HG03175 (cell line): Measurements from ENCODE around the gene LZTR1.
A peak's percentile ranks its signal among the peaks of the same experiment; 100 is the strongest.
"Not testable (repeated sequence)": the region's sequence is repeated elsewhere in the genome, so short reads cannot be mapped to it uniquely, and the experiment has no call there.

Source experiments
- ATAC-seq: cut with Tn5 transposase; IDR thresholded peaks from one replicate; pipeline ENCODE4 v1.9.1; 2021; ENCODE audit warnings: mild to moderate bottlenecking, moderate library complexity; ENCODE audit not compliant: unreplicated experiment

The LZTR1 gene

DNA sequence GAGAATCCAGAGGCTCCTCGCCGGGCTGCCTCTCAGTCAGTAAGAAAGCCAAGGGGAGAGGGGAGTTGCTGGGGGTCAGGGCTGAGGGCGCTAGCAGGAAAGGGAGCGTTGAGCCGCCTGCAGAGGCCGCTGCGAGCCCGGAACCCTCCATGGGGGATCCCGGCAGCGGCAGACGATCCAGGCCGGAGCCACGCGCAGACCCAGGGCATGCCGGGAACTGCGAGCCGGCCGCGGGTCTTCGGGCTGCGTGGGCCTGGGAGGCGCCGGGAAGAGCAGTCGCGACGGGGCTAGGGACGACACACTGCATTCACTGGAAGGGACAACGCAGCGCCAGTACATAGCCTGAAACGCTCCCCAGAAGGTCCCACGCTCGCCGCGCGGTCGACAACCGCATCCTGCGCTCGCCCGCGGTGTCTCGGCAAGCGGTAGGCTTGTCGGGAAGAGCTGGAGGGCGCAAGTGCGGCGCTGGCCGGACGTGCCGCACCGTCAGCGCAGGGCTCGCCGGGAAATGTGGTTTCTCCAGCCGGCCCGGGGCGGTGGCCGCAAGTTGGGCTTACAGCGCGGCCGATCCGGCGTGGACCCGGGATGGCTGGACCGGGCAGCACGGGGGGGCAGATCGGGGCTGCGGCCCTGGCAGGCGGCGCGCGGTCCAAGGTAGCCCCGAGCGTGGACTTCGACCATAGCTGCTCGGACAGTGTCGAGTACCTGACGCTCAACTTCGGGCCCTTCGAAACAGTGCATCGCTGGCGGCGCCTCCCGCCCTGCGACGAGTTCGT is at the start of gene LZTR1:
Gene LZTR1 (plus strand): TSS at position 511 of the 776 bp plus-strand sequence. CDS start 75 bp downstream, at position 586.
- peak; percentile 69 for ATAC-seq

DNA sequence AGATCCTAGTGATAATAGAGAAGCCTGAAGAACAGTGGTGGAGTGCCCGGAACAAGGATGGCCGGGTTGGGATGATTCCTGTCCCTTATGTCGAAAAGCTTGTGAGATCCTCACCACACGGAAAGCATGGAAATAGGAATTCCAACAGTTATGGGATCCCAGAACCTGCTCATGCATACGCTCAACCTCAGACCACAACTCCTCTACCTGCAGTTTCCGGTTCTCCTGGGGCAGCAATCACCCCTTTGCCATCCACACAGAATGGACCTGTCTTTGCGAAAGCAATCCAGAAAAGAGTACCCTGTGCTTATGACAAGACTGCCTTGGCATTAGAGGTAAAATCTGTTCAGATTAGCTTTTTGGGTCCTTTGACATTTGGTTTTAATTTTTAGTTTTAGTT is 48.2 kb upstream of the LZTR1 start:
- ATAC-seq = no peak

DNA sequence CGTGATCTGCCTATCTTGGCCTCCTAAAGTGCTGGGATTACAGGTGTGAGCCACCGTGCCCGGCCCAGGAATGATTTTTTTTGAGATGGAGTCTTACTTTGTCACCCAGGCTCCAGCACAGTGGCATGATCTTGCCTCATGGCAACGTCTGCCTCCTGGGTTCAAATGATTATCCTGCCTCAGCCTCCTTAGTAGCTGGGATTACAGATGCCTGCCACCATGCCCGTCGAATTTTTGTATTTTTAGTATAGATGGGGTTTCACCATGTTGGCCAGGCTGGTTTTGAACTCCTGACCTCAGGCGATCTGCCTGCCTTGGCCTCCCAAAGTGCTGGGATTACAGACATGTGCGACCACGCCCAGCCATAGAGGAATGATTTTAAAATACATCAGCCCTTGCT is 47.0 kb upstream of the LZTR1 start:
- not testable (repeated sequence) for ATAC-seq

DNA sequence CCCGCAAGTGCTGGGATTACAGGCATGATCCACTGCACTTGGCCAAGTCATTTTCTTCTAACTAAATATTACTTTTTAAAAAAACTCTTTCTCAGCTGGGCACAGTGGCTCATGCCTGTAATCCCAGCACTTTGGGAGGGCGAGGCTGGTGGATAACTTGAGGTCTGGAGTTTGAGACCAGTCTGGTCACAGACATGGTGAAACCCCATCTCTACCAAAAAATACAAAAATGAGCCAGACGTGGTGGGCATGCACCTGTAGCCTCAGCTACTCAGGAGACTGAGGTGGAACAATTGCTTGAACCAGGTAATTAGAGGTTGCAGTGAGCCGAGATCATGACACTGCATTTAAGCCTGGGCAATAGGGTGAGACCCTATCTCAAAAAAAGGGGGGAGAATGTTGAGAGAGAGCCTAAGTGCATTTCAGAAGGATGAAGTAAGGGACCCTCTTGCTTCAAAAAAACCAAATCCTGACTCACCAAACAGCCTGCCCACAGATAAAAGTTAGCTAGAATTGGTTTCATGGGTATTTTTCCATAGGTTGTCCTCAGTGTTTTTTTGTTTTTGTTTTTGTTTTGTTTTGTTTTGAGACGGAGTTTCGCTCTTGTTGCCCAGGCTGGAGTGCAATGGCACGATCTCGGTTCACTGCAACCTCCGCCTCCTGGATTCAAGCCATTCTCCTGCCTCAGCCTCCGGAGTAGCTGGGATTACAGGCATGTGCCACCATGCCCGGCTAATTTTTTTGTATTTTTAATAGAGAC is 46.1 kb upstream of the LZTR1 start:
- not testable (repeated sequence) for ATAC-seq

DNA sequence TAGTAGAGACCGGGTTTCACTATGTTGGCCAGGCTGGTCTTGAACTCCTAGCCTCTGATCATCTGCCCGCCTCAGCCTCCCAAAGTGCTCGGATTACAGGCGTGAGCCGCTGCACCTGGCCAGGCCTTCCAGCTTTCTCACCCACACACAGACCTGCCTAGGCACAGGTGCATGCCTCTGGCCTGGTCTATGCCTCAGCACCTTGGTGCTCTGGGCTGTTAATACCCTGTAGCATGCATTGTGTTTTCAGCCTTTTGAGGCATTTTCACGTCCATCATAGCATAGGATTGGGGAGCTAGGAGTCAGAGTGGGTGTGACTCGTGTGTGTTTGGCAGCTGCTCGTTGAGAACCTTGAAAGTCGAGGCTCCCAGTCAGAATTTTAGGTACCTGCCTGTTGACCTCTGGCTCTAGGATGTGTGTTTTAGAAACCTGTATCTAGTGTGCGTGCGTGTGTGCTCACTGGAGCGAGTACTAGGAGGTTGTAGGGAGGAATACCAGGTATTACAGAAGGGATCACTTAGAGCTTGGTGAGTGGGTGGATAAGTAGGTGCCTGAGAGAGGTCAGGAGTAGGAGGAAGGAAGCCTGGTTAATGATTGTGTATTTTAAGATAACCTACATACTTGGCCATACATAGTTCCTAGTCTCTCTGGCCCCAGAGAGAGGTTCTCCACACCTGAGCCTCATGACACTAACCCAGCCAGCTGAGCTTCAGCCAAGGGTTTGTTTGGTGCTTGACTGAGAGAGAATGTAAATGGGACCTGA is 44.9 kb upstream of the LZTR1 start:
- no peak for ATAC-seq

DNA sequence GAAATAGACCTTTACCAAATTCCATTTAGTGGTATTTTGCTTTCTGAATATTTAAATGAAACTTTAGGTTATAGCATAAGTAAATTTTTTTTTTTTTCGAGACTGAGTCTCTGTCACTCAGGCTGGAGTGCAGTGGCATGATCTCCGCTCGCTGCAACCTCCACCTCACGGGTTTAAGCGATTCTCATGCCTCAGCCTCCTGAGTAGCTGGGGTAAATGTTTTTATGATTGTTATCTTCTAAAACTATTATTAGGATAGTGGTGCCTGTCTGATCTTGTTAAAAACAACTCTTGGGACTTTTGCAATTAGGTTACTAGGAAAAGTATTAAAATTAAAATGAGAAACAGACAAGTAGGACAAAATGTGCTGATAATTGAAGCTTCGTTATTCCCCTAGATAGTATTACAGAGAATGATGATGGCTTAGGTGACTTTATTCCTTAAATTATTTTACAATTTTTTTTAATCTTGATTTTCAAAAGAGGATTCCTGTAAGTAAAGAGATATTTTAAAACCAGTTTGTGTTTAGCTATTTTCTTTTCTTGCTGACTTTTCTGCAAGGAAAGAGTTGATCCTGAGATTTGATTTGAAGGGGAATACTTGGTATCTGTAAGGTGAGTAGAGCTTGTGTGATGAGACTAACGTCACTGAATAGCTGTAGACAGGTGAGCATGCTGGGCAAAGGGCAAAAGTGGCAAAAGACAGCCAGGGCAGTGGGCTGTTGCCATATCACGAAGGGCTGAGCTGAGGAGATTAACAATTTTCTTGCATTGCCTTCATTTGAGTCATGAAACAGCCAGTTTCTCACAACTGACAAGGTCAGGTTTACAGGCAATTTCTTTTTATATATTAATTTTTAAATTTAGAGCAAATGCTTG is 44.1 kb upstream of the LZTR1 start:
- ATAC-seq = no peak

DNA sequence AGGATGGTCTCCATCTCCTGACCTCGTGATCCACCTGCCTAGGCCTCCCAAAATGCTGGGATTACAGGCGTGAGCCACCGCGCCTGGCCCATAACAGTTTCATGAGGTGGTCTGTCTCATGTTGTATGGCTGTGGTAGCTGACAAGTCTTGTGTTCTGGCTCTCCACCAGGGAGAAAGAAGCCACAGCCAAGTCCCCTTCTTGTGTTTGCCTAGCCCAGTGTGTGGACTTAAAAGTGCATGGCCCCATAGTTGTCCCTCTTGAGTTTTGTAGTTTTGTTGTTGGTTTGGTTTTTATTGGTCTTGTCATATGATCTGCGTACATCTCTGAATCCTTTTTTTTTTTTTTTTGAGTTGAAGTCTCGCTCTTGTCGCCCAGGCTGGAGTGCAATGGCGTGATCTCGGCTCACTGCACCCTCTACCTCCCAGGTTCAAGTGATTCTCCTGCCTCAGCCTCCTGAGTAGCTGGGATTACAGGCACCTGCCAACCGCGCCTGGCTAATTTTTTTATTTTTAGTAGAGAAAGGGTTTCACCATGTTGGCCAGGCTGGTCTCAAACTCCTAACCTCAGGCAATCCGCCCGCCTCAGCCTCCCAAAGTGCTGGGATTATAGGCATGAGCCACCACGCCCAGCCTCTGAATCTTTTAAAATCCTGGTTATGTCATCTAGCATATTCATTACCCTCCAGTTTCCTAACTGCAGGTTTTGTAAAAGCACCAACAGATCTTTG is 42.5 kb upstream of the LZTR1 start:
- not testable (repeated sequence) for ATAC-seq

DNA sequence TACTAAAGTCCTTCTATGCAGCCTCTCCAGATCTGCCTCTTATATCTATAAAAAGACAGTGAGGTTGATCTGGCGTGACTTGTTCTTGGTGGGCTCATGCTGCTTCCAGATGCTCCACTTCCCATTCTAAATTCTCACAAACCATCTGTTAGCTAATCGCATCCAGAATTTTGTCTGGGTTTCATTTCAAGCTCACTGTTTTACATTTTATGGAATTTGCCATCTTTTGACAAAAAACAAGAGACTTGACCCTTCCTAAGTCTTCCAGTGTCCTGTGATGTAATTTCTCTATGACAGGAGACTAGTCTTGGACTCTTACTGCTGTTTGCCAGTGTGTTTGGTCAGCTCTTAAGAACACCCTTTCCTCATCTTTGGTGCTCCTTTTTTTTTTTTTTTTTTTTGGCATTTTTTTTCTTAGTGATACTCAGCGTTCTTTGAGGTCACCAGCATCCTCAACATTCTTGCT is 41.9 kb upstream of the LZTR1 start:
- ATAC-seq = no peak

DNA sequence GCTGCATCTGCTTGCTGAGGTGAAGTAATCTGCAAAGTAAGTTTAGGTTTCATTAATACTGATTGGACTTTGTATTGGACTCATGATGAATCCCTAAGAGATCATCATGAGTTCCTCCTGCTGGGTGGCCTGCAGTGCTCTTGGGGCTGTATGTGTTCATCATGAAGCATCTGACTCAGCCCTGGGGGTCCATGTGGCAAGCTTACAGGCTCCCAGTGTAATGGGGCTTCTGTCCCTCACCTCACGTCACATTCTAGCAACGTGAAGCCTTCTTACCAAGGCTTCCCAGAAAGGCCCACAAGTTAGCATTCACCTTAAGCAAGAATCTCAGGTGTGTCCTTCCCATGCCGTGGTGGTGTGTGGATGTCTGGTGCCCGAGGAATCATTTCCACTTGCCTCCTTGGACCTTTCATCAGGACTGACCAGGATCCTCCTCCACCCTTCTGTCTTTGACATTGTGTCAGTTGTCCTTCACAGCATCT is 41.2 kb upstream of the LZTR1 start:
- ATAC-seq = no peak

DNA sequence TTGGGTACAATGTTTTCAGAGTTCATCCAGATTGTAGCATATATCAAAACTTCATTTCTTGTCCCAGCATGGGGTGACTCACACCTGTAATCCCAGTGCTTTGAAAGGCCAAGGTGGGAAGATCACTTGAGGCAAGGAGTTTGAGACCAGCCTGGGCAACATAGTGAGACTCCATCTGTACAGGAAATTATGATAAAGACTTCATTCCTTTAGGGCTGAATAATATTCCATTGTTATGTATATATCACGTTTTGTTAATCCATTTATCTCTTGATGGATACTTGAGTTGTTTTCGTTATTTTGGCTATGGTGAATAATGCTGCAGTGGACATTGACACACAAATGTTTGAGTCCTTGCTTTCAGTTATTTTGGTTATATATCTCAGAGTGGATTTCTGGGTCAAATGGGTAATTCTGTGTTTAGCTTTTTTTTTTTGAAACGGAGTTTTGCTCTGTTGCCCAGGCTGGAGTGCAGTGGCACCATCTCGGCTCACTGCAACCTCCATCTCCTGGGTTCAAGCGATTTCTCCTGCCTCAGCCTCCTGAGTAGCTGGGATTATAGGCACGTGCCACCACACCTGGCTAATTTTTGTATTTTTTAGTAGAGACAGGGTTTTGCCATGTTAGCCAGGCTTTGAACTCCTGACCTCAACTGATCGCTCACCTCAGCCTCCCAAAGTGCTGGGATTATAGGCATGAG is 39.7 kb upstream of the LZTR1 start:
- not testable (repeated sequence) for ATAC-seq

DNA sequence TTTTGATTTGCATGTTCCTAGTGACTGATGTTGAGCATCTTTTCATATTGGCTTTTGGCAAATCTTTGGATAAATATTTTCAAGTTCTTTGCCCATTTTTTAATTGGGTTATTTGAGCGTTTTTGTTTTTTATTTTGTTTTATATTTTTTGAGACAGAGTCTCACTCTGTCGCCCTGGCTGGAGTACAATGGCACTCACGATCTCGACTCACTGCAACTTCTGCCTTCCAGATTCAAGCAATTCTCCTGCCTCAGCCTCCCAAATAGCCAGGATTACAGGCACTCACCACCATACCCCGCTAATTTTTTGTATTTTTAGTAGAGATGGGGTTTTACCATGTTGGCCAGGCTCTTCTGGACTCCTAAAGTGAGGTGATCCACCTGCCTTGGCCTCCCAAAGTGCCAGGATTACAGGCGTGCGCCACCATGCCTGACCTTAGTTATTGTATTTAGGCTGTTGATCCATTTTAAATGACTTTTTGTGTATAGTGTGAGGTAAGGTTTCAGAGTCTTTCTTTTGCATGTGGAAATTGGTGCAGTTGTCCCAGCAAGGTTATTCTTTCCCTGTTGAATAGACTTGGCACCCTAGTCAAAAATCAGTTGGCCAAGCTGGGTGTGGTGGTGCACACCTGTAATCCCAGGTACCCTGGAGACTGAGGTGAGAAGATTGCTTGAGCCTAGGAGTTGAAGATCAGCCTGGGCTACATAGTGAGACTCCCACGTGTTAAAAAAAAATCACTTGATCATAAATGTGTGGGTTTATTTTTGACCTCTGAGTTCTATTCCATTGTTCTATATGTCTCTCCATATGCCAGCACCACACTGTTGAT is 38.8 kb upstream of the LZTR1 start:
- no peak for ATAC-seq

DNA sequence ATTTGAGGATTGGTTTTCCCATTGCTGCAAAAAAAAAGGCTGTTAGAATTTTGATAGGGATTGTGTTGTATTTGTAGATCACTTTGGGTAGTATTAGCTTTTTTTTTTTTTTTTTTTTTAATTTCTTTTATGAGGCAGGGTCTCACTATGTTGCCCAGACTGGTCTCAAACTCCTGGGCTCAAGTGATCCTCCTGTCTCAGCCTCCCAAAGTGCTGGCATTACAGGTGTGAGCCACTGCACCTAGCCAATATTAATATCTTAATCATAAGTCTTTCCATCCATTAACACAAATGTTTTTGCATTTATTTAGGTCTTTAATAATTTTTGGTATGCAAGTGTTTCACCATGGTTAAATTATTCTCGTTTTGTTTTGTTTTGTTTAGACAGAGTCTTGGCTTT is 38.1 kb upstream of the LZTR1 start:
- no peak for ATAC-seq

DNA sequence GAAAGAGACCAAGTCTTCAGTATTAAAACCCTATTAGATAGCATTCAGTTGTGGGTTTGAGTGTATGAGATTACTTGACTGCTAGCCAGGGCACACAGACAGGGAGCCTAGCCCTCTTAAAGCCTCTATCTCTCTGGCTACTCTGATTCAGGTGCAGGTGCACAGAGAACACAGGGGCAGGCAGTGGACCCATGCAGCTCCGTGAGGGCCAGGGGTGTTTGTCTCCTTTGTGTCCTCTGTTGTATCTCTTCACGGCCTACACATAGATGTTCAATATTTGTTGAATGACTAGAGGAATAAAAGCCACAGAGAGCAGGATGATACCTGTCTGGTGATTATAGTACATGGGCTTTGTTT is 36.5 kb upstream of the LZTR1 start:
- no peak for ATAC-seq

DNA sequence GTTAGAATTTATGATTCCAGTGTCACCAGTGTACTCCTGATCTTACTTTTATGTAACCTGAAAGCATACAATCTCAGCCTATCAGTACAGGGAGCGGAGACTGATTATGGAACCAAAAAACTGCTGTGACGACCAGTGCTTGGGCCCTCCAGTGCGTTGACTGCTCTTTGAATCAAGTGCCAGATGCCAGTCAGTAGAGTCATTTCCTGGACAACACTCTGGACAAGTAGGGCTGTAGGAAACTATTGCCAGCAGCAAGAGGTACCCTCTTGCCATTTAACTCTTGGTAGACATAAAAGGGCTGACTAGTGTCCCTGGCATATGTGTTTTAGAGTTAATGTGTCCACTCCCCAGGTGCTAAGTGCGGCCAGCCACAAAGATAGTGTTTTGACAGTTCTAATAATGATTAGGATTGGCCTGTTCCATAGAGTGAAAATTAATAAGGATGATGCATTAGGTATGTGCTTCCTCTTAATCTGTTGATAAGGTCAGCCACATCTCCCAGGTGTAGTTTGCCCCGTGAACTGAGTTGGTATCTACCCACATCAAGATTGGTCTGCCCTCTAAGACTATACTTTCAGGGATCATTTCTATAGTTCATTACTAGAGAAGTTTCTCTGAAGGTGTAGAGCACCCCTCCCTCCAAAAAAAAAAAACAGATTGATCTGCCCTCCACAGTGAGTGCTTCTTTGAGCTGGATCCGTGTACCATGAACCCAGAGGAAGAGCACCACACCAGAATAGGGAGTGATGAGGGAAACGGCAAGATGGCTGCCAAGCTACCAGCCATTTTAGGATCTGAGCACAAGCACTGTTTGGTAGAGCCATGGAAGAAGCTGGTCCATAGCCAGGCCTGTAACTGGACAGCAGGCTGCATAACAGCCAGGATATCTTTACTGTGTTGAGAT is 35.8 kb upstream of the LZTR1 start:
- ATAC-seq = no peak

DNA sequence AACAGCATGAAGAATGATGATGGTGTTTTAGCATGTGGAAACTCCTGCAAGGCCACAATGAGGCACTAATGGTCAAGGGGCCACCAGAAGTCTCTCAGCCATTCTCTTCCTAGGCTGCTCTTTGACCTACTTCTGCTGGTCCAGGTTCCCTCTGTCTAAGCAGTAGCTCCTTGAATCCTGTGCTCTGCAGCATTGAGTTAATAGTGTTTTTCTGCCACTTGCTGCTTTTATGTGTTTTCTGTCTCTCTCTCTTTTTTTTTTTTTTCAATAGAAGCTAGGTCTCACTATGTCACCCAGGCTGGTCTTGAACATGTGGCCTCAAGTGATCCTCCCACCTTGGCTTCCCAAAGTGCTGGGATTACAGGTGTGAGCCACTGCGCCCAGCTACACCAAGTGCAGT is 35.1 kb upstream of the LZTR1 start:
- no peak for ATAC-seq

DNA sequence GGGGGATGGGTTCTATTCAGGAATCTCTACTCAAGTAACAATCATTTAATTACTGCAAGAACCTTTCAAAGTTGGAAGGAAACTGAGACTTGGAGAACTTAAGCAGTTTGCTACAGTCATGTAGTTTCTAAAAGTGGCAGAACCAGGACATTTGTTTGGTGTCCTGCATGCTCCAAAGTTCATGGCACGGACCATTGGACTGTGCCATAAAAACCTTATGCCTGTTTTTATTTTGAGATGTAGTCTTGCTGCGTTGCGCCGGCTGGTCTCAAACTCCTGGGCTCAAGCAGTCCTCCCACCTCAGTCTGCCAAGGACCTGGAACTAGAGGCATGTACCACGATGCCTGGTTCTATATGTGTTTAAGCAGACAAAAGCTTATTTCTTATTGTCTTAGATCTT is 33.6 kb upstream of the LZTR1 start:
- ATAC-seq = no peak

DNA sequence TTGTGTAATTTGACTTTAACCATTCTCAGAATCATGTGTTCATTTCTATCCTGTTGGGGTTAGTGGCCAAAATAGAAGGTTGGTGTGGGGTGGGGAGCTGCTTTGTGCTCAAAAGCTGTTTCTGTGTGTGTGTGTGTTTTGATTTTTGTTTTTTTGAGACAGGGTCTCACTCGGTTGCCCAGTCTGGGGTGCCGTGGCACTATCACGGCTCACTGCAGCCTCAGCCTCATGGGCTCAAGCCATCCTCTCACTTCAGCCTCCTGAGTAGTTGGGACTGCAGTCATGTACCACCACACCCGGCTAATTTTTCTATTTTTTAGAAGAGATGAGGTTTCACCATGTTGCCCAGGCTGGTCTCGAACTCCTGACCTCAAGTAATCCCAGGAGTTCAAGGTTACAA is 33.1 kb upstream of the LZTR1 start:
- no peak for ATAC-seq
